SK-N-SH (cell line): ENCODE data around the gene CNTNAP2. TPM values are rescaled to one million over a fixed set of nuclear protein-coding genes. Genes with fewer than 3 reads are reported as not detected.

ENCODE experiments used
- CTCF ChIA-PET: fragments of 300-600, 350-600 bp; formaldehyde crosslinking; extraction: SDS; loops from one replicate; lab custom pipeline; 2021; lab: Yijun Ruan, JAX
- POLR2A ChIA-PET: fragments of 350-600 bp; sonication (Branson Sonifier 250); formaldehyde crosslinking; extraction: SDS; loops from one replicate; lab custom pipeline; 2020; ENCODE audit warnings: antibody characterized with exemption, inconsistent platforms; lab: Yijun Ruan, JAX
- DNase-seq: peaks from one replicate; pipeline ENCODE4 v3.0.0; 2012
- H2AFZ ChIP-seq: fragments of 200-600 bp; sonication (generic); 2 replicates; pipeline ENCODE4 v1.8.1; 2016; ENCODE audit warnings: antibody characterized with exemption, mild to moderate bottlenecking, low read depth
- H3F3A ChIP-seq: fragments of 200-600 bp; sonication (generic); replicated peaks from 2 replicates; pipeline ENCODE3; 2016; ENCODE audit warnings: antibody characterized with exemption, mild to moderate bottlenecking; ENCODE audit not compliant: insufficient read depth
- H3K27ac ChIP-seq, 2 experiments: fragments of 200-500 bp in 1 of 2; fragments of 200-600 bp in 1 of 2; sonication (Bioruptor generic) in 1 of 2; sonication (generic), shearing (Covaris generic) in 1 of 2; 2 replicates each; pipeline versions ENCODE4 v1.5.1 to v1.6.1; 2014 to 2016; ENCODE audit warnings: low read depth in 2 of 2, inconsistent platforms in 1 of 2, low read length in 1 of 2, mild to moderate bottlenecking in 1 of 2, mixed read lengths in 1 of 2
- H3K27me3 ChIP-seq: fragments of 200-600 bp; sonication (generic), shearing (Covaris generic); 2 replicates; pipeline ENCODE4 v1.6.1; 2016; ENCODE audit warnings: mixed run types; ENCODE audit not compliant: insufficient read depth
- H3K36me3 ChIP-seq, 2 experiments: fragments of 200-500 bp in 1 of 2; fragments of 200-600 bp in 1 of 2; sonication (Bioruptor generic) in 1 of 2; sonication (generic) in 1 of 2; replicated peaks in 1 of 2; 2 replicates each; pipeline versions ENCODE3 to v1.5.1; 2014 to 2016; ENCODE audit warnings: low read length in 1 of 2, mild to moderate bottlenecking in 1 of 2; ENCODE audit not compliant: insufficient read depth in 2 of 2, control insufficient read depth in 1 of 2
- H3K4me1 ChIP-seq, 2 experiments: fragments of 200-500 bp in 1 of 2; fragments of 200-600 bp in 1 of 2; sonication (Bioruptor generic) in 1 of 2; sonication (generic), shearing (Covaris generic) in 1 of 2; 2 replicates each; pipeline versions ENCODE4 v1.5.1 to v1.6.1; 2014 to 2016; ENCODE audit warnings: low read depth in 1 of 2, low read length in 1 of 2, mixed run types in 1 of 2; ENCODE audit not compliant: insufficient read depth in 2 of 2, control insufficient read depth in 1 of 2
- H3K4me2 ChIP-seq: fragments of 200-600 bp; sonication (generic), shearing (Covaris generic); 2 replicates; pipeline ENCODE4 v1.6.1; 2017; ENCODE audit warnings: mixed run types
- H3K4me3 ChIP-seq, 2 experiments: fragments of 200-500 bp in 1 of 2; fragments of 200-600 bp in 1 of 2; sonication (Bioruptor generic) in 1 of 2; sonication (generic), shearing (Covaris generic) in 1 of 2; 2 replicates each; pipeline versions ENCODE4 v1.5.1 to v1.8.1; 2014 to 2016; ENCODE audit warnings: low read depth in 2 of 2, inconsistent platforms in 1 of 2, low read length in 1 of 2, mild to moderate bottlenecking in 1 of 2, mixed read lengths in 1 of 2, moderate library complexity in 1 of 2
- H3K79me2 ChIP-seq: fragments of 200-600 bp; sonication (generic); 2 replicates; pipeline ENCODE4 v1.8.1; 2017; ENCODE audit warnings: mild to moderate bottlenecking; ENCODE audit not compliant: insufficient read depth
- H3K9ac ChIP-seq: fragments of 200-600 bp; sonication (generic); 2 replicates; pipeline ENCODE4 v1.6.1; 2017; ENCODE audit warnings: mixed run types
- H3K9me2 ChIP-seq: fragments of 200-600 bp; sonication (generic); 2 replicates; pipeline ENCODE4 v1.6.1; 2017; ENCODE audit warnings: mixed run types
- H3K9me3 ChIP-seq: fragments of 200-600 bp; sonication (generic); 2 replicates; pipeline ENCODE4 v1.6.1; 2017; ENCODE audit warnings: mixed run types, mild to moderate bottlenecking, moderate library complexity
- H4K20me1 ChIP-seq: fragments of 200-600 bp; sonication (generic); 2 replicates; pipeline ENCODE4 v1.6.1; 2017; ENCODE audit warnings: mild to moderate bottlenecking, mixed run types; ENCODE audit not compliant: insufficient read depth
- CHD2 ChIP-seq: fragments of 150-350 bp; IDR thresholded peaks from 2 replicates; pipeline ENCODE4 v1.6.1; 2018; ENCODE audit warnings: low read length; ENCODE audit not compliant: partially characterized antibody
- EZH2phosphoT487 ChIP-seq: fragments of 200-600 bp; sonication (generic); IDR thresholded peaks from 2 replicates; pipeline ENCODE4 v1.6.1; 2017; ENCODE audit warnings: low read depth, mixed run types, mild to moderate bottlenecking, antibody characterized with exemption, moderate library complexity, borderline replicate concordance
- FOSL2 ChIP-seq: IDR thresholded peaks from 2 replicates; pipeline ENCODE4 v1.4.0; 2012; ENCODE audit warnings: low read depth, mild to moderate bottlenecking, moderate library complexity, borderline replicate concordance
- FOXJ3 ChIP-seq: sonication (generic); formaldehyde crosslinking; IDR thresholded peaks from 2 replicates; pipeline ENCODE4 v1.5.1; 2020; ENCODE audit warnings: mild to moderate bottlenecking, missing genetic modification reagents
- JUND ChIP-seq: IDR thresholded peaks from 2 replicates; pipeline ENCODE4 v1.4.0; 2012
- NFIC ChIP-seq: IDR thresholded peaks from 2 replicates; pipeline ENCODE4 v1.4.0; 2012; ENCODE audit warnings: borderline replicate concordance
- NRF1 ChIP-seq: IDR thresholded peaks from 2 replicates; pipeline ENCODE4 v1.6.1; 2012; ENCODE audit warnings: low read depth, mild to moderate bottlenecking, low read length
- POLR2AphosphoS5 ChIP-seq: IDR thresholded peaks from 2 replicates; pipeline ENCODE4 v1.6.1; 2012; ENCODE audit warnings: low read depth, low read length
- RAD21 ChIP-seq: IDR thresholded peaks from 2 replicates; pipeline ENCODE4 v1.6.1; 2012; ENCODE audit warnings: mild to moderate bottlenecking, low read length
- RFX5 ChIP-seq: IDR thresholded peaks from 2 replicates; pipeline ENCODE4 v1.6.1; 2012; ENCODE audit warnings: mild to moderate bottlenecking, improper control_type of control experiment, low read length
- SIN3A ChIP-seq: IDR thresholded peaks from 2 replicates; pipeline ENCODE4 v1.6.1; 2012; ENCODE audit warnings: low read depth, mild to moderate bottlenecking, low read length, moderate library complexity, borderline replicate concordance
- TAF1 ChIP-seq: IDR thresholded peaks from 2 replicates; pipeline ENCODE4 v1.6.1; 2012; ENCODE audit warnings: low read depth, mild to moderate bottlenecking, low read length, moderate library complexity, borderline replicate concordance
- TEAD4 ChIP-seq: IDR thresholded peaks from 2 replicates; pipeline ENCODE4 v1.4.0; 2012; ENCODE audit warnings: mild to moderate bottlenecking, borderline replicate concordance; ENCODE audit not compliant: insufficient read depth
- USF1 ChIP-seq: IDR thresholded peaks from 2 replicates; pipeline ENCODE4 v1.4.0; 2012; ENCODE audit warnings: low read depth, borderline replicate concordance
- YY1 ChIP-seq: IDR thresholded peaks from 2 replicates; pipeline ENCODE4 v1.4.0; 2012; ENCODE audit warnings: low read depth, mild to moderate bottlenecking
- ZBTB33 ChIP-seq: IDR thresholded peaks from 2 replicates; pipeline ENCODE4 v1.4.0; 2012; ENCODE audit warnings: low read depth, borderline replicate concordance
- polyA plus RNA-seq, 3 experiments: library from polyadenylated mRNA; depleted of rRNA; stranded (reverse); fragments of >200 nt; gene quantifications; 2 replicates each; pipeline ENCODE4 v1.2.3, GENCODE V29; 2012
- TF ChIP-seq, protein P1 (sequence below): IDR thresholded peaks from 2 replicates; pipeline ENCODE4 v1.6.1; 2012; ENCODE audit warnings: mild to moderate bottlenecking, low read depth, low read length, moderate library complexity
- TF ChIP-seq, protein P2 (sequence below): IDR thresholded peaks from 2 replicates; pipeline ENCODE4; 2012

CNTNAP2 gene
- polyA plus RNA-seq, 1 of the 3 experiments (the other 2 are of a cell fraction) = 3.4 TPM

DNA sequence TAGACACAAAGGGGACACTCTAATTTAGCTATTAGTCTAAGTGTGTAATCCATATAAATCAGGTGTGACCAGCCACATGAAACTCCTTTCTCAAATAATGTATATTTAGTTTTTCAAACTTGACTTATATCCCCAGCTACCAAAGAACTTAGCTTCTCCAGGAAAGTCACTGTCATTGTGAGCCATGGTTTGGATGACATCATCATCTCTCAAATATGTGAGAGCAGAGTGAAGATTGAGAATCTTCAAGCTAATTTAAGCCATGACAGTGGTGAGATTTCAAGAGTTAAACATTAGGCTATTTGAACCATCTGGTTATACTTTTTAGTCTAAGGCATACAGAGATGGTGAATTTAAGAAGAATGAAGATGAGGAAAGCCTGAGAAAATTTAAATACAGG is 1165.6 kb downstream of the CNTNAP2 start:
- Histone ChIP-seq H3K79me2 (no peaks in the 10 kb centered on the region), H3F3A (no peaks in the 10 kb centered on the region), H4K20me1 (no peaks in the 10 kb centered on the region), H3K36me3 (no peaks in the 10 kb centered on the region), H3K9ac (no peak overlapping the region), H3K27ac (no peak overlapping the region), H3K9me3 (no peaks in the 10 kb centered on the region; the same call in 1 of the 2 replicates), H2AFZ (no peak overlapping the region), H3K4me2 (no peak overlapping the region), H3K9me2 (peaks cover 6% of the 10 kb centered on the region; the same call in 1 of the 2 replicates), H3K4me1 (no peaks in the 10 kb centered on the region), H3K27me3 (no peaks in the 10 kb centered on the region), H3K4me3 (no peak overlapping the region)
- no peak for DNase-seq
- ChIA-PET CTCF (interaction anchor here (1.0 kb wide), 1 partner anchor 10 kb away, joined by 4 read pairs; no protein-coding TSS in a partner anchor), POLR2A (no interaction called here)
- TF ChIP-seq FOSL2 (no peak), RFX5 (no peak), TAF1 (no peak), TEAD4 (no peak), YY1 (no peak), SIN3A (no peak)

DNA sequence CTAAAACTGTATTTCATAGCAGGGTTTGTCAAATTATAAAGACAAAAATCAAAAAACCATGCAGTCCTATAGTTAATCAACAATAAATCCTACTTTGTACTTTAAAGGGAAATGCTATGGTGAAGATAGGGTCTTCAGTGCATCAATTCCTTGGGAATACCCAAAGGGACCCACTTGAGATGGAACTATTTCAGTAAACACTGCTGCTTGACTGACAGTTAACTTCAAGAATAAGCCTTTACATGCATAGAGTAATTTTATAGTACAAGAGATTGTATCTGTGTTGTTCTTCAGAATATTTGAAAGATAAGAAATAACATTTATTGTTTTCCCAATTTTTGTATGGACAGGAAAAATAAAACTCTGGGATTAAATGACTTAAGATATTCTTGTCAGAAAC is 1179.6 kb downstream of the CNTNAP2 start:
- Histone ChIP-seq H3K4me3 (no peak overlapping the region), H3K27me3 (no peaks in the 10 kb centered on the region), H3K9ac (no peak overlapping the region), H4K20me1 (no peaks in the 10 kb centered on the region), H3K79me2 (no peaks in the 10 kb centered on the region), H3K36me3 (no peaks in the 10 kb centered on the region), H3K9me3 (no peaks in the 10 kb centered on the region), H3K9me2 (no peaks in the 10 kb centered on the region), H3K4me2 (no peak overlapping the region), H3K27ac (no peak overlapping the region), H3K4me1 (peaks cover 3 to 10% of the 10 kb centered on the region in 2 experiments; a peak in 1 of 4 replicates)
- no peak for DNase-seq
- CTCF ChIA-PET = no interaction called here
- no peak for TF ChIP-seq RFX5
- TF ChIP-seq, protein P1, sequence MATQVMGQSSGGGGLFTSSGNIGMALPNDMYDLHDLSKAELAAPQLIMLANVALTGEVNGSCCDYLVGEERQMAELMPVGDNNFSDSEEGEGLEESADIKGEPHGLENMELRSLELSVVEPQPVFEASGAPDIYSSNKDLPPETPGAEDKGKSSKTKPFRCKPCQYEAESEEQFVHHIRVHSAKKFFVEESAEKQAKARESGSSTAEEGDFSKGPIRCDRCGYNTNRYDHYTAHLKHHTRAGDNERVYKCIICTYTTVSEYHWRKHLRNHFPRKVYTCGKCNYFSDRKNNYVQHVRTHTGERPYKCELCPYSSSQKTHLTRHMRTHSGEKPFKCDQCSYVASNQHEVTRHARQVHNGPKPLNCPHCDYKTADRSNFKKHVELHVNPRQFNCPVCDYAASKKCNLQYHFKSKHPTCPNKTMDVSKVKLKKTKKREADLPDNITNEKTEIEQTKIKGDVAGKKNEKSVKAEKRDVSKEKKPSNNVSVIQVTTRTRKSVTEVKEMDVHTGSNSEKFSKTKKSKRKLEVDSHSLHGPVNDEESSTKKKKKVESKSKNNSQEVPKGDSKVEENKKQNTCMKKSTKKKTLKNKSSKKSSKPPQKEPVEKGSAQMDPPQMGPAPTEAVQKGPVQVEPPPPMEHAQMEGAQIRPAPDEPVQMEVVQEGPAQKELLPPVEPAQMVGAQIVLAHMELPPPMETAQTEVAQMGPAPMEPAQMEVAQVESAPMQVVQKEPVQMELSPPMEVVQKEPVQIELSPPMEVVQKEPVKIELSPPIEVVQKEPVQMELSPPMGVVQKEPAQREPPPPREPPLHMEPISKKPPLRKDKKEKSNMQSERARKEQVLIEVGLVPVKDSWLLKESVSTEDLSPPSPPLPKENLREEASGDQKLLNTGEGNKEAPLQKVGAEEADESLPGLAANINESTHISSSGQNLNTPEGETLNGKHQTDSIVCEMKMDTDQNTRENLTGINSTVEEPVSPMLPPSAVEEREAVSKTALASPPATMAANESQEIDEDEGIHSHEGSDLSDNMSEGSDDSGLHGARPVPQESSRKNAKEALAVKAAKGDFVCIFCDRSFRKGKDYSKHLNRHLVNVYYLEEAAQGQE = no peak
- no peak for TF ChIP-seq POLR2AphosphoS5
- no peak for TF ChIP-seq RAD21
- TF ChIP-seq EZH2phosphoT487 = no peak
- TF ChIP-seq TAF1 = no peak
- TF ChIP-seq ZBTB33 = no peak
- TF ChIP-seq, protein P2, sequence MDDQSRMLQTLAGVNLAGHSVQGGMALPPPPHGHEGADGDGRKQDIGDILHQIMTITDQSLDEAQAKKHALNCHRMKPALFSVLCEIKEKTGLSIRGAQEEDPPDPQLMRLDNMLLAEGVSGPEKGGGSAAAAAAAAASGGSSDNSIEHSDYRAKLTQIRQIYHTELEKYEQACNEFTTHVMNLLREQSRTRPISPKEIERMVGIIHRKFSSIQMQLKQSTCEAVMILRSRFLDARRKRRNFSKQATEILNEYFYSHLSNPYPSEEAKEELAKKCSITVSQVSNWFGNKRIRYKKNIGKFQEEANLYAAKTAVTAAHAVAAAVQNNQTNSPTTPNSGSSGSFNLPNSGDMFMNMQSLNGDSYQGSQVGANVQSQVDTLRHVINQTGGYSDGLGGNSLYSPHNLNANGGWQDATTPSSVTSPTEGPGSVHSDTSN = no peak
- TF ChIP-seq USF1 = no peak
- no peak for TF ChIP-seq TEAD4
- TF ChIP-seq NRF1 = no peak
- TF ChIP-seq FOXJ3 = no peak
- TF ChIP-seq CHD2 = no peak
- no peak for TF ChIP-seq NFIC
- TF ChIP-seq JUND = no peak
- TF ChIP-seq, all 33 proteins: peak for 0
- POLR2A ChIA-PET = no interaction called here
- Histone ChIP-seq H3F3A (peaks cover 8% of the 10 kb centered on the region), H2AFZ (no peak overlapping the region)
